PFSK-1 (cell line): ENCODE measurements around the gene TLCD3B.

ENCODE experiments used
- FOXP2 ChIP-seq: optimal IDR thresholded peaks from 2 replicates; pipeline ENCODE3; 2011; ENCODE audit warnings: borderline replicate concordance, control low read depth, inconsistent platforms; ENCODE audit not compliant: insufficient read depth; ENCODE audit errors: extremely low read length, extremely low read depth
- POLR2AphosphoS5 ChIP-seq: IDR thresholded peaks from 2 replicates; pipeline ENCODE4 v1.6.1; 2012; ENCODE audit warnings: low read depth, mild to moderate bottlenecking, control low read depth, low read length, moderate library complexity
- SIN3A ChIP-seq: IDR thresholded peaks from 2 replicates; pipeline ENCODE4 v1.6.1; 2012; ENCODE audit warnings: mild to moderate bottlenecking, low read length, moderate library complexity, borderline replicate concordance; ENCODE audit not compliant: insufficient read depth
- TAF1 ChIP-seq: IDR thresholded peaks from 2 replicates; pipeline ENCODE4 v1.6.1; 2012; ENCODE audit warnings: low read length, control low read depth, borderline replicate concordance; ENCODE audit not compliant: insufficient read depth
- TF ChIP-seq, protein P1 (sequence below), 2 experiments: IDR thresholded peaks; 2 replicates each; pipeline versions ENCODE4 v1.6.1 to v1.8.0; 2011 to 2012; ENCODE audit warnings: low read depth in 2 of 2, low read length in 2 of 2, control low read depth in 1 of 2, inconsistent platforms in 1 of 2, mild to moderate bottlenecking in 1 of 2, moderate library complexity in 1 of 2; ENCODE audit not compliant: insufficient read depth in 1 of 2

Gene TLCD3B

DNA sequence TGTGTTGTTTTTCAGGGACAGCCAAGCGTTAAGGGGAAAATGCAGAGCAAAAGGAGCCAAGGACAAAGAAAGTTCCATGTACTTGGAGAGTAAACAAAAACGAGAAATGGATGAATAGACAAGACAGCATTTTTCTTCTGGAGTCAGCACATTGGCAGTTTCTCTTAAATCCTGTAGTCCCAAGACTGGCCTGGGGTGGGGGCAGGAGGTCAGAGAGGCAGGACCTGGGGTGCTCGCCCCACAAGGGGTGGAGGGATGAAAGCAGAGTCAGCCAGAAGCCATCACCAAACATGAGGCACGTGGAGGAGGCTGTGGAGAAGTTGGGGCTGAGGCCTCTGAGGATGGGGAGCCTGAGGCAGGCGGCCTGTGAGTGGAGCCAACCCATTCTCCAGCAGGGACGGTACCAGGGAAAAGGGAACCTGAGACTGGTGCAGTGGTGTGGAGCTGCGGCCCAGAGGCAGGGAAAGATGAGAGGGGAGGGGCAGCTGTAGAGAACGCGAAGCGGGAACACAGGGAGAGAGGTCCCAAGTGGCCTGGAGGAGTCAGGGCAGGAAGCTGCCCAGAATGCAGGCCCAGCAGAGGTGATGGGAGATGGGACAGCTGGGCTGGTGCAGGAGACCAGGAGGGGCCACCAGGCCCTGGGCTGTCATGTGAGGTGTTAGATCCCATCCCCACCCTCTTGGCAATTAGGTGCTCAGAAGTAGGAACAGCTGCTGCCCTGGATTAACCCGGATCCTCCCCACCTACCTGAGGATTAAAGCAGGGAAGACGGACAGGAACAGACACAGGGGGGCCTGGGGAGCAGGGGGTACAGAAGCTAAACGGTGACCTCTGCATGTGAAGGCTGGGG is 3.3 kb downstream of the TLCD3B start:
- TF ChIP-seq TAF1 (no peak), SIN3A (no peak), FOXP2 (no peak)

DNA sequence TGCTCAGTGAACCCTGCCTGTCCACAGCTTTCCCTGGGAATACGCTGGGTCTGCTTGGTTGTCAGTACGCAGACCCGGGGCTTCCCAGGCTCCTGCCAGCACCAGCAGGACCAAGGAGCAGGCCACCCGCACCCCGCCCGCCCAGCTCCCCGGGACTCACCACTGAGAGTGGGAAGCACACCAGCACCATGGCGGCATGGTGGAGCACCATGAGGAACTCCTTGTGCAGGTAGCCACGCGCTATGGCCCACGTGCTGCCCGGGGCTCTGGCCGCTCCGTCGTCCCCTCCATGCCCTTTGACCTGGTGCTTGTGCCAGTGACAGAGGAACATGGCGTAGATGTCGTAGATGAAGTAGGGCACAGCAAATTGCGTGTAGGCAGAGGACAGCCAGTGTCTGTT is 4.6 kb downstream of the TLCD3B start:
- TF ChIP-seq, protein P1, sequence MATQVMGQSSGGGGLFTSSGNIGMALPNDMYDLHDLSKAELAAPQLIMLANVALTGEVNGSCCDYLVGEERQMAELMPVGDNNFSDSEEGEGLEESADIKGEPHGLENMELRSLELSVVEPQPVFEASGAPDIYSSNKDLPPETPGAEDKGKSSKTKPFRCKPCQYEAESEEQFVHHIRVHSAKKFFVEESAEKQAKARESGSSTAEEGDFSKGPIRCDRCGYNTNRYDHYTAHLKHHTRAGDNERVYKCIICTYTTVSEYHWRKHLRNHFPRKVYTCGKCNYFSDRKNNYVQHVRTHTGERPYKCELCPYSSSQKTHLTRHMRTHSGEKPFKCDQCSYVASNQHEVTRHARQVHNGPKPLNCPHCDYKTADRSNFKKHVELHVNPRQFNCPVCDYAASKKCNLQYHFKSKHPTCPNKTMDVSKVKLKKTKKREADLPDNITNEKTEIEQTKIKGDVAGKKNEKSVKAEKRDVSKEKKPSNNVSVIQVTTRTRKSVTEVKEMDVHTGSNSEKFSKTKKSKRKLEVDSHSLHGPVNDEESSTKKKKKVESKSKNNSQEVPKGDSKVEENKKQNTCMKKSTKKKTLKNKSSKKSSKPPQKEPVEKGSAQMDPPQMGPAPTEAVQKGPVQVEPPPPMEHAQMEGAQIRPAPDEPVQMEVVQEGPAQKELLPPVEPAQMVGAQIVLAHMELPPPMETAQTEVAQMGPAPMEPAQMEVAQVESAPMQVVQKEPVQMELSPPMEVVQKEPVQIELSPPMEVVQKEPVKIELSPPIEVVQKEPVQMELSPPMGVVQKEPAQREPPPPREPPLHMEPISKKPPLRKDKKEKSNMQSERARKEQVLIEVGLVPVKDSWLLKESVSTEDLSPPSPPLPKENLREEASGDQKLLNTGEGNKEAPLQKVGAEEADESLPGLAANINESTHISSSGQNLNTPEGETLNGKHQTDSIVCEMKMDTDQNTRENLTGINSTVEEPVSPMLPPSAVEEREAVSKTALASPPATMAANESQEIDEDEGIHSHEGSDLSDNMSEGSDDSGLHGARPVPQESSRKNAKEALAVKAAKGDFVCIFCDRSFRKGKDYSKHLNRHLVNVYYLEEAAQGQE (IDR thresholded peaks at IDR 0.05; ENCODE audit: insufficient read depth in 1 of 2, low read depth in 2 of 2, low read length in 2 of 2) = no peak
- TF ChIP-seq POLR2AphosphoS5 (no peak), SIN3A (no peak)

DNA sequence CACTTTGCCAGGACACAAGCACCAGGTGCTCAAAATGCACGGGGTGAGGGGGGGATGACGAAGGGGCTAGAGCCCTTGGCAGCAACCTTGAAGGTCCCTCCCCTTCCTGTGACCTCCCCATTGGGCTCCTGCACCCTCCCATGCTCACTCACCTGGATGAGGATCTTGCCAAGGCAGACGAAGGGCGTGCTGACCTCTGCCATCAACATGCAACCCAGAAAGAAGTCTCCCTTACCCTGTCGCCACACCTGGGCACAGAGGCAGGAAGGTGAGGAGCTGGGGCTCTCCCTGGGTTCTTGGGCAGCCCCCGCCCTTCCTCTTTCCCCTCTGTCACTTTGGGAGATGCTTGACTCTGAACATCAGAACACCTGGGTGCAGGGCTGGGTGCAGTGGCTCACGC is 5.5 kb downstream of the TLCD3B start:
- TF ChIP-seq, protein P1 (IDR thresholded peaks at IDR 0.05; ENCODE audit: insufficient read depth in 1 of 2, low read depth in 2 of 2, low read length in 2 of 2) = no peak
- TF ChIP-seq FOXP2 = no peak
- no peak for TF ChIP-seq TAF1
- no peak for TF ChIP-seq POLR2AphosphoS5
- no peak for TF ChIP-seq SIN3A

GRCh38 chr16:30025156-30025555 is 5.9 kb downstream of the TLCD3B start:
- TF ChIP-seq POLR2AphosphoS5 (no peak), TAF1 (no peak), SIN3A (no peak), FOXP2 (no peak)
- TF ChIP-seq, protein P1 (IDR thresholded peaks at IDR 0.05; ENCODE audit: insufficient read depth in 1 of 2, low read depth in 2 of 2, low read length in 2 of 2) = no peak

GRCh38 chr16:30024451-30024850 is 6.6 kb downstream of the TLCD3B start:
- TF ChIP-seq, protein P1 (IDR thresholded peaks at IDR 0.05; ENCODE audit: insufficient read depth in 1 of 2, low read depth in 2 of 2, low read length in 2 of 2) = no peak
- no peak for TF ChIP-seq POLR2AphosphoS5
- no peak for TF ChIP-seq SIN3A
- no peak for TF ChIP-seq FOXP2
- TF ChIP-seq TAF1 = no peak
